ENCODE results near the gene YPEL3.

The YPEL3 gene

GRCh38 chr16:30088832-30089624 lies 7.0 kb downstream of the YPEL3 start:
- DNase-seq, result no peak

- no peak for DNase-seq
Measured at GRCh38 chr16:30088237-30088831, 7.7 kb downstream of the YPEL3 start.

GRCh38 chr16:30087181-30087898 lies 8.7 kb downstream of the YPEL3 start:
- no peak for DNase-seq

- no peak for DNase-seq
Measured at GRCh38 chr16:30086291-30087140, 9.5 kb downstream of the YPEL3 start.

- no peak for DNase-seq
Measured at GRCh38 chr16:30085820-30086219, 10.2 kb downstream of the YPEL3 start.

- DNase-seq, result no peak
Measured at GRCh38 chr16:30085247-30085646, 10.8 kb downstream of the YPEL3 start.

GRCh38 chr16:30084816-30085159 lies 11.2 kb downstream of the YPEL3 start:
- DNase-seq, result no peak

- DNase-seq, result no peak
Measured at GRCh38 chr16:30084096-30084815, 11.8 kb downstream of the YPEL3 start.

GRCh38 chr16:30083216-30084055 lies 12.6 kb downstream of the YPEL3 start:
- no peak for DNase-seq

GRCh38 chr16:30082545-30083090 lies 13.4 kb downstream of the YPEL3 start:
- DNase-seq, result no peak

GRCh38 chr16:30079480-30079879 lies 16.5 kb downstream of the YPEL3 start:
- DNase-seq, result no peak

GRCh38 chr16:30078744-30079143 lies 17.3 kb downstream of the YPEL3 start:
- DNase-seq, result no peak

- no peak for DNase-seq
Measured at GRCh38 chr16:30077656-30078055, 18.4 kb downstream of the YPEL3 start.

- DNase-seq, result peak in 1 of 6 experiments; percentile 37
Measured at GRCh38 chr16:30076276-30076791, 19.7 kb downstream of the YPEL3 start.

GRCh38 chr16:30075503-30076275 lies 20.3 kb downstream of the YPEL3 start, which contains the start of gene PPP4C:
TSS of gene PPP4C (plus strand) at chr16:30075994. CDS start at chr16:30076378, 384 bp downstream.
- peak; percentile 82 to 91 (median 86) for DNase-seq

GRCh38 chr16:30070490-30070889 lies 25.5 kb downstream of the YPEL3 start:
- no peak for DNase-seq

- no peak for DNase-seq
Measured at GRCh38 chr16:30069611-30070462, 26.2 kb downstream of the YPEL3 start.

GRCh38 chr16:30068750-30069610 lies 27.0 kb downstream of the YPEL3 start:
- peak; percentile 42 to 67 (median 52) for DNase-seq

Measured in stimulated activated naive CD4-positive, alpha-beta T cell (primary cell).